Stimulated activated CD4-positive, alpha-beta T cell treated with anti-CD3 and anti-CD28 coated beads, Interleukin-1b, Interleukin-23, amount 100 ng/mL, for 24 hours (primary cell): ENCODE results near the gene CDCA3.
"Not testable (repeated sequence)": the region's sequence is repeated elsewhere in the genome, so short reads cannot be mapped to it uniquely, and the experiment has no call there.

ENCODE experiments used
- DNase-seq, 4 experiments: peaks; one replicate each; pipeline ENCODE4 v3.0.0-alpha.2; 2020; ENCODE audit warnings: low read depth in 4 of 4, low spot score in 1 of 4

The CDCA3 gene

GRCh38 chr12:6851153-6851920 lies at the start of gene CDCA3:
TSS of gene CDCA3 (minus strand) at chr12:6851286. CDS start at chr12:6850952, 334 bp downstream.
- peak; percentile 84 to 95 (median 87) for DNase-seq

- no peak for DNase-seq
These were observed 48.9 kb upstream of the CDCA3 start for GRCh38 chr12:6899837-6900519.

DNA sequence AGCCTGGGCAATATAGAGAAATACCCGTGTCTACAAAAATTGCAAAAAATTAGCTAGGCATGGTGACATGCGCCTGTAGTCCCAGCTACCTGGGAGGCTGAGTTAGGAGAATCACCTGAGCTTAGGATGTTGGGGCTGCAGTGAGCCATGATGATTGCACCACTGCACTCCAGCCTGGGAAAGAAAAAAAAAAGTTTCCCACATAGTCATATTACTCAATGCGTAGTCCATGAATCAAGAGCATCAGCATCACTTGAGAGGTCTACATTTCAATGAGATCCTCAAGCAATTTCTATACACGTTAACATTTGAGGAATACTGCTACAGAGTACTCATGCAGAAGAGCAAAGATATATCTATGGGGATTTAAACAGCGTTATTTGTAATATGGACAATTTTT lies 48.3 kb upstream of the CDCA3 start:
- DNase-seq = no peak

DNA sequence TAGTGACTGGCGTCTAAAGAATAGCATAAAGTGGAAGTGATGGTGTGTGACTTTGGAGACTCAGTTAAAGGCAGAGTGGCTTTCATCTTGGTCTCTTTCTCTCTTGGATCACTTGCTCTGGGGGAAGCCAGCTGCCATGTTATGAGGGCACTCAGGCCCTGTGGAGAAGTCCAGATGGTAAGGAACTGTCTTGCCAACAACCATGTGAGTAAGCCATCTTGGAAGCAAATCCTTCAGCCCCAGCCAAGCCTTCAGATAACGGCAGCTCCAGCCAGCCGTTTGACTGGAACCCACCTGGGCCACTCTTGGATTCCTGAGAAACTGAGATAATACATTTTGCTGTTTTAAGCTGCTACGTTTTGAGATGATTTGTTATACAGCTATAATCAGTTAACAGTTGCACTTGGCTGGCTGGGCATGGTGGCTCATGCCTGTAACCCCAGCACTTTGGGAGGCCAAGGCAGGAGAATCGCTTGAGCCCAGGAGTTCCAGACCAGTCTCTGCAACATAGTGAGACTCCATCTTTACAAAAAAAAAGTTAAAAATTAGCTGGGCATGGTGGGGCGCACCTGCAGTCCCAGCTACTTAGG lies 45.9 kb upstream of the CDCA3 start:
- no peak for DNase-seq

DNA sequence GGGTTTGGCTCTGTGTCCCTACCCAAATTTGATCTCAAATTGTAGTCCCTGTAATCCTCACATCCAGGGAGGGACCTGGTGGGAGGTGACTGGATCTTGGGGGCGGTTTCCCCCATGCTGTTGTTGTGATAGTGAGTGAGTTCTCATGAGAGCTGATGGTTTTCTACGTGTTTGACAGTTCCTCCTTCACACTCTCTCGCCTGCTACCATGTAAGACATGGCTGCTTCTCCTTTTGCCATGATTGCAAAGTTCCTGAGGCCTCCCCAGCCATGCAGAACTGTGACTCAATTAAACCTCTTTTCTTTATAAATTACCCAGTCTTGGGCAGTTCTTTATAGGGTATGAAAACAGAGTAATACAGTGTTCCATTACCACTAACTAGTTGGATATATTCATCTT lies 43.2 kb upstream of the CDCA3 start:
- DNase-seq = no peak

- not testable (repeated sequence) for DNase-seq
These were observed 41.6 kb upstream of the CDCA3 start for GRCh38 chr12:6892683-6893082.

- no peak for DNase-seq
These were observed 40.5 kb upstream of the CDCA3 start for GRCh38 chr12:6891646-6892001.

GRCh38 chr12:6890789-6891645 lies 39.9 kb upstream of the CDCA3 start:
- DNase-seq = peak; percentile 98 to 99 (median 98)

GRCh38 chr12:6889775-6890573 lies 38.9 kb upstream of the CDCA3 start:
- not testable (repeated sequence) for DNase-seq

- DNase-seq = not testable (repeated sequence)
These were observed 37.7 kb upstream of the CDCA3 start for GRCh38 chr12:6888794-6889193.

DNA sequence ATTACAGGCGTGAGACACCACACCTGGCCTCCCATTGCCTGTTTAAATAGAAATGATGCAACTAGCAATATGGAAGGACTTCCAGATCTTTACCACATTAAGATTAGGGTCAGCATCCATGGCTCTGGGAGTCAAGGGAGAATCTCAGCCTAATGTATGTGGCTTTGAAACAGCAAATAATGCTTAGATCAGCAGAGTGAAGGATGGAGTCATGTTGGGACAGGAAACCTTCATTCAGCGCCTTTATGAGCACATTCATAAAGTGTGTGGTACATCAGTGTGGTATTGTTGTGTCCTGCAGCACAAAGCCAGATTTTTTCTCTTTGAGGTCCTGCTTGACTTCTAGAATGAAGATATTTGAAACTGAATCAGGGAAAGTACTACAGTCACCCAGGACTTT lies 37.3 kb upstream of the CDCA3 start:
- DNase-seq = no peak

- DNase-seq = no peak
These were observed 36.4 kb upstream of the CDCA3 start for GRCh38 chr12:6887460-6887859.

- DNase-seq = not testable (repeated sequence)
These were observed 35.3 kb upstream of the CDCA3 start for GRCh38 chr12:6886206-6886999.

DNA sequence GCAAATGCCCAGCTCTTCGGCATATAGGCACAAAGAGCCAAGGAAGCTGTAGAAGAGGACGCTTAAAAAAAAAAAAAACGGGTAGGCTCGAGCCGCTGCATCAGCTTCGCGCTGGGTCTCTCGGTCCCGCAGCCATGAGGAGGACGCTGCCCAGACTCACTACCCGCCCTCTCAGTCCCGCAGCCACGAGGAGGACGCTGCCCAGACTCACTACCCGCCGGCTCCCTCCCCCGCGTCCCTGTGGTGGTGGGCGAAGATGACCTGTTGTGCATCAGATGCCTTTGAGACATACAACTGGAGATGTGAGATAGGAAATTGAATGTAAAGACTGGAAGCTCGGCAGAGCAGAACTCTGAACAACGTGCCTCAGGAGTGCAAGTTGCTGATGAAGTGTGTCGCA lies 33.5 kb upstream of the CDCA3 start:
- DNase-seq = no peak

DNA sequence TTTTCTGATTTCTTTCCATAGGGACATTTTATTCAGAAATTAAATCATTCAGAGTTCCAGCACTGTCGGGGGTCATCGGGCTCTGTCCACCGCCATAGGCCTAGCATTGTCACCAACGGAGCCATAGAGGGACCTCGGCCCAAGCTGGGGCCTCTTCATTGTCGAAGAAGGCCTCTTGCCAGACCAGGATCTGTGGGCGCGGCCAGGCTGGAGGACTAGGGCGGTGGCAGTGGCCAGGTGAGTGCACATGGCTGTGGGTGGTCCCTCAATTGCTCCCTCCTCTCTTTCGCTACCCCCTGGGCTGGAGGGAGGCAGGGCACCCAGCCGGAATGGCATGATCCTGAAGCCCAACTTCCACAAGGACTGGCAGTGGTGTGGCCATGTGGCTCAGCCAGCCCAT lies 32.6 kb upstream of the CDCA3 start:
- no peak for DNase-seq

- no peak for DNase-seq
These were observed 32.2 kb upstream of the CDCA3 start for GRCh38 chr12:6883252-6883651.

DNA sequence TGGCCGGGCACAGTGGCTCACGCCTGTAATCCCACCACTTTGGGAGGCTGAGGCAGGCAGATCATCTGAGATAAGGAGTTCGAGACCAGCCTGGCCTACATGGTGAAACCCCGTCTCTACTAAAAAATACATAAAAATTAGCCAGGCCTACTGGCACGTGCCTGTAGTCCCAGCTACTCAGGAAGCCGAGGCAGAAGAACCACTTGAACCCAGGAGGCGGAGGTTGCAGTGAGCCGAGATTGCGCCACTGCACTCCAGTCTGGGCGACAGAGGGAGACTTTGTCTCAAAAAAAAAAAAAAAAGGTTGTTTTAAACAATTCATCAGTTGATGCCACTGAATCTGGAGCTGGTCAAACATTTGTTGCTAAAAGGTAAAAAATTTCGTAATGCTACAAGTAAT lies 28.7 kb upstream of the CDCA3 start:
- DNase-seq = not testable (repeated sequence)

DNA sequence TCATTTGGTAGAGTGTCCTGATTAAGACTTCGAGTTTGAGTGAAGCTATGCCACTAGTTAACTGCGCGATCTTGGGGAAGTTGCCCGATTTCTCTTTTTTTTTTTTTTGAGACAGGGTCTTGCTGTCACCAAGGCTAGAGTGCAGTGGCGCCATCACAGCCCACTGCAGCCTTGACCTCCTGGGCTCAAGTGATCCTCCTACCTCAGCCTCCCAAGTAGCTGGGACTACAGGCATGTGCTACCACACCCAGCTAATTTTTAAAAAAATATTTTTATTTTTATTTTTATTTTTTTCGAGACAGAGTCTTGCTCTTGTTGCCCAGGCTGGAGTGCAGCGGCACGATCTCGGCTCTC lies 22.9 kb upstream of the CDCA3 start:
- DNase-seq = not testable (repeated sequence)

- peak; percentile 99 to 100 (median 99) for DNase-seq
These were observed 22.3 kb upstream of the CDCA3 start, which contains the start of gene SPSB2 for GRCh38 chr12:6873094-6874014. TSS of gene SPSB2 (minus strand) at chr12:6873303. CDS start at chr12:6872901, 402 bp downstream.
